Right atrium auricular region (tissue), 2 donors: Measurements from ENCODE around the gene NHLRC4. TPM values are rescaled to one million over a fixed set of nuclear protein-coding genes. Genes with fewer than 3 reads are reported as not detected.

ENCODE experiments used
- DNase-seq: peaks from one replicate; pipeline ENCODE4 v3.0.0-alpha.2; 2019; ENCODE audit warnings: low spot score
- H3K27ac ChIP-seq, 2 donors: fragments of 200-600 bp; sonication (generic); 1 replicate in 1 of 2; 2 replicates in 1 of 2; pipeline ENCODE4 v1.5.1; 2016 to 2019
- H3K27me3 ChIP-seq, 2 donors: fragments of 200-600 bp; sonication (generic); one replicate each; pipeline versions ENCODE4 v1.5.1 to v1.6.0; 2017 to 2019
- H3K36me3 ChIP-seq: fragments of 200-600 bp; sonication (generic); one replicate; pipeline ENCODE4 v1.5.1; 2016
- H3K4me1 ChIP-seq, 2 donors: fragments of 200-600 bp; sonication (generic); one replicate each; pipeline versions ENCODE4 v1.5.1 to v1.6.0; 2017 to 2019
- H3K4me3 ChIP-seq, 2 donors: fragments of 200-600 bp; sonication (generic); 1 replicate in 1 of 2; 2 replicates in 1 of 2; pipeline ENCODE4 v1.5.1; 2017 to 2019; ENCODE audit warnings: mild to moderate bottlenecking in 1 of 2, moderate library complexity in 1 of 2
- H3K9me3 ChIP-seq, 2 donors: fragments of 200-600 bp; sonication (generic); one replicate each; pipeline ENCODE4 v1.5.1; 2019
- CTCF ChIP-seq, 2 donors: fragments of 200-600 bp; sonication (generic); IDR thresholded peaks; one replicate each; pipeline ENCODE4 v1.5.1; 2019; ENCODE audit warnings: antibody characterized with exemption in 2 of 2
- total RNA-seq, 2 donors: library from RNA; depleted of rRNA; stranded (reverse); fragments of >200 nt; gene quantifications; one replicate each; pipeline ENCODE4 v1.1.0, GENCODE V29; 2016

Gene NHLRC4
- total RNA-seq, 2 donors from 2014 or later = 0.43 to 0.74 TPM

DNA sequence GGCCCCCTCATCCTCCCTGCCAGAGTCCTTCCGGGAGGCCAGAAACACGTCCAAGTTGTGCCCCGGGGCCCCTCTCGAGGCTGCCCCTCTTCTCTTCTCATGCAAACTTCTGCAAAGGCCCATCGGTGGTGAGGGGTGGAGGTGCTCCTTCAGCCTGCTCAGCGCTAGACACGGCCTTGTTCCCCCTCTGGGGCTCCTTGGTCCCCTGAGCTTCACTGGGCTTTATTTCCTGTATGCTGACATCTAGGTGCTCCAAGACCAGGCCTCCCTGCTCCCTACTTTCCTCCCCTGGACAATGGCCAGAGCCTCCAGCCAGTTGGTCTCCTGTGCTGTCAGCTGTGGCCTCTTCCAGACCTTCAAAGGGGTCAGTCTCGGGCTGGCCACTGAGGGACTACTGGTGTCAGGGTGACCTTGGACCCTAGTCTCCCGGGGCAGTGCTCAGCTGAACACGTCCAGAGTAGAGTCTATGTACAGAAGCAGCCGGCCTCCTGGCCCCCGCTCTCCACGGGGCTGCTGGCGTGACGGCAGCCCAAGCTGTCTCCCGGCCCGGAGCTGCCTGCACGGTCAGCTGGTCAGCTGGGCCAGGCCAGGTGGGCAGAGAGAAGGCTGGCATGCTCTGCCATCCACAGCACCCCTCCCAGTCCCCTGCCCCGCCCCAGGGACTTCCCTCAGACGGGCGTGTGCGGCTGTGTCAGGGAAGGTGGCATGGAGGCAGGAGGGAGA, 8.3 kb upstream of the NHLRC4 start:
- Histone ChIP-seq H3K27ac (no peak overlapping the region), H3K27me3 (peaks cover 9 to 16% of the 10 kb centered on the region in 2 donors), H3K4me1 (peaks cover 0 to 14% of the 10 kb centered on the region in 2 donors), H3K9me3 (no peaks in the 10 kb centered on the region), H3K4me3 (no peak overlapping the region), H3K36me3 (peaks cover 5% of the 10 kb centered on the region)
- TF ChIP-seq CTCF (IDR thresholded peaks at IDR 0.05) = no peak
- no peak for DNase-seq

DNA sequence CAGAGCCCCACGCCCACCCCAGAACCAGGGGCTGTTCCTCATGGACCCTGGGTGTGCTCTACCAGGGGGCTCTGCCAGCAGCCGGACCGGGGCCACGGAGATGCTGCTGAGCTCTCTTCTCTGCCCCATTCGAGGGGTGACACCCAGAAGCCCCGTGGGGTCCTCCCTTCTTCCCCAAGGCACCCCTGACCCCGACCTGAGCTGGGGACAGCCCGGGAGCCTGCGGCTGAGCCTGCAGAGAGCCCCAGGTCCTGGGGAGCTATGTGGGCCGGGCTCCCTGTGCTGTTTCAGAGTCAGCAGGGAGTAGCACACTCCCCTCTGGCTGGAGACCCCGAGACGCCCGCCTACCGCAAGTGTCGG, 7.8 kb upstream of the NHLRC4 start:
- Histone ChIP-seq H3K36me3 (no peaks in the 10 kb centered on the region), H3K9me3 (no peaks in the 10 kb centered on the region), H3K27ac (no peak overlapping the region), H3K27me3 (peaks cover 9 to 16% of the 10 kb centered on the region in 2 donors), H3K4me1 (peaks cover 0 to 14% of the 10 kb centered on the region in 2 donors), H3K4me3 (no peak overlapping the region)
- no peak for DNase-seq
- TF ChIP-seq CTCF (IDR thresholded peaks at IDR 0.05) = no peak

GRCh38 chr16:559411-560203, 7.2 kb upstream of the NHLRC4 start:
- no peak for TF ChIP-seq CTCF (IDR thresholded peaks at IDR 0.05)

GRCh38 chr16:560204-560700, 6.6 kb upstream of the NHLRC4 start, which contains the start of gene PRR35:
TSS of gene PRR35 (plus strand) at chr16:560394. CDS start at chr16:563295, 2,901 bp downstream.
- Histone ChIP-seq H3K36me3 (no peaks in the 10 kb centered on the region), H3K9me3 (no peaks in the 10 kb centered on the region), H3K4me1 (peaks cover 0 to 15% of the 10 kb centered on the region in 2 donors), H3K27me3 (peaks cover 9 to 16% of the 10 kb centered on the region in 2 donors), H3K4me3 (no peak within 1 kb of the TSS), H3K27ac (no peak within 1 kb of the TSS)
- TF ChIP-seq CTCF (IDR thresholded peaks at IDR 0.05) = no peak
- no peak for DNase-seq

More at GRCh38 chr16:559411-560203, 7.2 kb upstream of the NHLRC4 start:
- no peaks in the 10 kb centered on the region for H3K9me3 ChIP-seq
- no peak overlapping the region for H3K27ac ChIP-seq
- H3K4me3 ChIP-seq = no peak overlapping the region
- peaks cover 0 to 14% of the 10 kb centered on the region in 2 donors for H3K4me1 ChIP-seq
- no peak for DNase-seq
- no peaks in the 10 kb centered on the region for H3K36me3 ChIP-seq
- H3K27me3 ChIP-seq = peaks cover 9 to 16% of the 10 kb centered on the region in 2 donors

DNA sequence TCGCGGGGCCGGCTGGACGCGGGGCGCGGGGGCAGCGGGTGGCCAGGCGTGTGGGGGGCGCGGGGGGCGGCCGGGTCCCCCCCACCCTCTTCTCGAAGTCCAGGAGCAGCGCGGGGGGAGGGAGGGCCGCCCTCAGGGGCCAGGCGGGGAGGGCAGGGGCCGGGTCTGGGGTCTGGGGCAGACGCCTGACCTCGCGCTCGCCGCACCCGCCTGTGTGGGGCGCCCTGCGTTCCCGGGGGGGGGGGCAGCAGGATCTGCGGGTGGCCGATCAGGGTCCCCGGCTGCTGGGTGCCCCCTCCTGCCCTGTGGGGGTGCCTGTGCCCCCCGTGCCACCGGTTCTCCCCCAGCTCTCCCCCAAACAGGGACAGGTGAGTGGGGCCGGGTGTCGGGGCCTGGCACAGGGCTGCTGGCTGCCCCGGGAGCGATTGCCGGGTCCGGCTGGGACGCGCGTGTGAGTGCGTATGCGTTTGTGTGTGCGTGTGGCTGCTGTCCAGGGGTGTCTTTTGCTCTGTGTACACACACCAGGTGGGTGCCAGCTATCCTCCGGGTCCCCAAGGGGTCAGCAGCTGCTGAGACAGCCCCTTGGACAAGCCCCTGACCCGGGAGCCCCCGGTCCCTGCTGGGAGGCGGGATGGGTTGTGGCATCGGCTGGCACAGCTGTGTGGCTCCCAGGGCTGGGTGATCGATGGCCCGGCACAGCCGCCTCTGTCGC, 5.9 kb upstream of the NHLRC4 start:
- H3K27me3 ChIP-seq = peaks cover 9 to 16% of the 10 kb centered on the region in 2 donors
- peaks cover 0 to 21% of the 10 kb centered on the region in 2 donors for H3K4me1 ChIP-seq
- DNase-seq = no peak
- no peaks in the 10 kb centered on the region for H3K9me3 ChIP-seq
- TF ChIP-seq CTCF (IDR thresholded peaks at IDR 0.05) = no peak
- no peaks in the 10 kb centered on the region for H3K36me3 ChIP-seq
- no peak overlapping the region for H3K4me3 ChIP-seq
- H3K27ac ChIP-seq = no peak overlapping the region
